HG03575 (cell line): ENCODE measurements around the gene GALM.
"Not testable (repeated sequence)": the region's sequence is repeated elsewhere in the genome, so short reads cannot be mapped to it uniquely, and the experiment has no call there.

Source experiments
- ATAC-seq: cut with Tn5 transposase; IDR thresholded peaks from one replicate; pipeline ENCODE4 v1.9.1; 2021; ENCODE audit not compliant: unreplicated experiment, insufficient number of reproducible peaks, low FRiP score; ENCODE audit errors: extremely low read depth

The GALM gene

DNA sequence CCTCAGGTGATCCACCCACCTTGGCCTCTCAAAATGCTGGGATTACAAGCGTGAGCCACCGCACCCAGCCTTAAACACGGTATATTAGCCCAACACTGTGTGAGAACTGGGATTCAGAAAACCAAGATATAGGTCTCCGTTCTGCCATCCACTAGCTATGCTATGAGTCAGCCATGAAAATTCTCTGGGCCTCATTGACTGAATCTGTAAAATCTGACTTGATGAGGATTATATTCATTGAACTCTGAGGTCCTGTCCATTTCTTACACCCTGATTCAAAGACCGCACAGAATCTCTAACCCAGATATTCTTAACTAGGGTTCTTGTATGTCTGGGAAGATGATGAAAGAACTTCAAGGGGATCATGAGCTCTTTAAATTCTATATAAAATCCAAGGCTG lies 37.4 kb downstream of the GALM start:
- not testable (repeated sequence) for ATAC-seq

DNA sequence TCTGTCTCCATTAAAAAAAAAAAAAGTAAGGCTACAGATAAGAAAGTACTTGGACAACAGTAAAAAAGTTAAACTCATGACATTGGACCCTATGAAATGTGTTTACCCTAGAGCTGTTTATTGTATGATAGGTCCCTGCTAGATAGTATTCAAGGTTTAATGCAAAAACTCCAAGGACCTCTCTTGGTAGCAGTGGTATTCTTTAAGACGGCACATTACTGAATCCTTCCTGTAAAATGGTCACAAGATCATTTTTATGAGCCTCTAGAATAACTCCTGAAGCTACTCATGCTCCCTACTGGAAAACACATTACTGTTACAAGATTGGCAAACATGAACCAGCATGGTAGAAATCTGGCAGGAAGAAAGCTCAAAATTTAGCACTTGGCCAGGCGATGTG lies 38.8 kb downstream of the GALM start:
- no peak for ATAC-seq

DNA sequence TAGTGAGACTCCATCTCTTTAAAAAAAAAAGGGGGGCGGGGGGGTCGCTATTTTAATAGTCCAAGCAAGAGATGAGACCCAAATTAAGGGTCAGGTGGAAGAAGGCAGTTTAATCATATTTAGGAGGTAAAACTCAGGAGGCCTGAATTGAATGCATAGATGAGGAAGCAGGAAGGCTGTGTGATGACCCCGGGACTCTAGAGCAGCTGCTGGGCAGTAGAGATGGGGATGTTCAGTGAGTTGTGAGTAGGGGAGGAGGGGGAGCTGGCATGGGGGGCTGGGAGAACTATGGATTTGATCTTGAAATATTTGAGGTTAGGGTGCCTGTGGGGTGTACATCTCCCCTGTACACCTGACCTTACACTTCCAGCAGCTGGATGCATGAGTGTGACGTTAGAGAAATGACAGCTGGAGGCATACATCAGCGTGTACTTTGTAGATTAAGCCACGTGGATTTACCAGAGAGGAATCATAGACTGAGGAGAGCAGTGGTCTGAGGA lies 41.0 kb downstream of the GALM start:
- no peak for ATAC-seq

DNA sequence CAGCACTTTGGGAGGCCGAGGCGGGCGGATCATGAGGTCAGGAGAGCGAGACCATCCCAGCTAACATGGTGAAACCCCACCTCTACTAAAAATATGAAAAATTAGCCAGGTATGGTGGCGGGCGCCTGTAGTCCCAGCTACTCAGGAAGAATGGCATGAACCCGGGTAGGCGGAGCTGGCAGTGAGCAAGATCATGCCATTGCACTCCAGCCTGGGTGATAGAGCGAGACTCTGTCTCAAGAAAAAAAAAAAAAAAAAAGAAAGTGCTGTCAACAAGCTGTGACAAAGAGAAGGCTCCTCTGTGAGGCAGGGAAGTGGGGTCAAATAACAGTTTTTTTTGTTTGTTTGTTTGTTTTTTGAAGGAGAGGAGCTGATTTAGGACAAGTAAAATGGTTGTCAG lies 42.6 kb downstream of the GALM start:
- ATAC-seq: not testable (repeated sequence)

GRCh38 chr2:38708900-38709566 lies 43.1 kb downstream of the GALM start:
- ATAC-seq: no peak

- no peak for ATAC-seq
Measured at GRCh38 chr2:38709567-38710194, 43.8 kb downstream of the GALM start.

GRCh38 chr2:38711558-38711957 lies 45.6 kb downstream of the GALM start:
- ATAC-seq: no peak

- ATAC-seq: no peak
Measured at GRCh38 chr2:38712413-38712812, 46.5 kb downstream of the GALM start.

- no peak for ATAC-seq
Measured at GRCh38 chr2:38712871-38713270, 47.0 kb downstream of the GALM start.

- no peak for ATAC-seq
Measured at GRCh38 chr2:38713338-38713737, 47.4 kb downstream of the GALM start.

DNA sequence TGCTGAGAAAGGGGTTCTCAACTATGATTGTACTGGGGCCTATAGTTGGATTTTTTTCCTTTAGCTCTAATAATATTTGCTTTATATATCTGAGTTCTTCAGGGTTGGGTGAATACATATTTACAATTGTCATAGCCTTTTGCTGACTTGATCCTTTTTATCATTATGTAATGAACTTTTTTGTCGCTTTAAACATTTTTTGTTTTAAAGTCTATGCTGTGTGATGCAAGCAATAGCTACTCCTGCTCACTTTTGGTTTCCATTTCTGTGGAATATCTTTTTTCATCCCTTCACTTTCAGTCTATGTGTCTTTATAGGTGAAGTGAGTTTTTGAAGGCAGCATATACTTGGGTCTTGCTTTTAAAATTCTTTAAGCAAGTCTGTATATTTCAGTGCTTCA lies 49.0 kb downstream of the GALM start:
- ATAC-seq: not testable (repeated sequence)

- no peak for ATAC-seq
Measured at GRCh38 chr2:38716185-38716584, 50.3 kb downstream of the GALM start.

- ATAC-seq: no peak
Measured at GRCh38 chr2:38718601-38719000, 52.7 kb downstream of the GALM start.

DNA sequence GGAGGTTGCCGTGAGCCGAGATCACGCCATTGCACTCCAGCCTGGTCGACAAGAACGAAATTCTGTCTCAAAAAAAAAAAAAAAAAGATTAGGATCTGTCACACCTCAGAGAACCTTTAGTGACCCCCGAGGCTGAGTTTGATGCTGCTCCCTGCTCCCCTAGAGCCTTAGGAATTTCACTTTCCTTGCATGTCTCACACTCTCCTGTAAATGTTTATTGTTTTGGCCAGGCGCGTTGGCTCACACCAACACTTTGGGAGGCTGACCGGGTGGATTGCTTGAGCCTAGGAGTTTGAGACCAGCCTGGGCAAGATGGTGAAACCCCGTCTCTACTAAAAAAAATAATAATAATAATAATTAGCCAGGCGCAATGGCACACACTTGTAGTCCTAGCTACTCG lies 53.8 kb downstream of the GALM start:
- ATAC-seq: no peak

DNA sequence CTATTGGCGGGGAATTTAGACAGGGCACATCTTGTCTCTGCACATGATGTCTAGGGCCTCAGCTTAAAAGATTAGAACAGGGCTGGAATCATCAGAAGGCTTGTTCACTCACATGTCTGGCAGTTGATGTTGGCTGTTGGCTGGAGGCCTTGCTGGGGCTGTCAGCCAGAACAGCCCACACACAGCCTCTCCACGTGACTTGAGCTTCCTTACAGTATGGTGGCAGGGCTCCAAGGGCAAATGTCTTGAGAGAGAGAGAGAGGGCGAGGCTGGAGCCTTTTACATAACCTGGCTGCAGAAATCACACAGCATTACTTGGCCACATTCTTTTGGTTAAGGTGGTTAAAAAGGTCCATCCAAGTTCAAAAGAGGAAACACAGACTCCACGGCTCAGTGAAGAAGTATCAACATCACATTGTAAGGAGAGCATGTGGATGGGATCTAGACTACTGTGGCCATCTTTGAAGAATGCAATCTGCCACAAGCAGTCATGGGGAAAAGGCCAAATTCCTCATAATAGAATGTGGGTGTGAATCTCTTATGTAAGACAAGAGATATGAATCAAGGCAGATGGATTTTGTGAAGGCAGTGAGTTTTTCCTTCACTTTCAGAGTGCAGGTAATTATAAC lies 54.8 kb downstream of the GALM start:
- ATAC-seq: no peak

DNA sequence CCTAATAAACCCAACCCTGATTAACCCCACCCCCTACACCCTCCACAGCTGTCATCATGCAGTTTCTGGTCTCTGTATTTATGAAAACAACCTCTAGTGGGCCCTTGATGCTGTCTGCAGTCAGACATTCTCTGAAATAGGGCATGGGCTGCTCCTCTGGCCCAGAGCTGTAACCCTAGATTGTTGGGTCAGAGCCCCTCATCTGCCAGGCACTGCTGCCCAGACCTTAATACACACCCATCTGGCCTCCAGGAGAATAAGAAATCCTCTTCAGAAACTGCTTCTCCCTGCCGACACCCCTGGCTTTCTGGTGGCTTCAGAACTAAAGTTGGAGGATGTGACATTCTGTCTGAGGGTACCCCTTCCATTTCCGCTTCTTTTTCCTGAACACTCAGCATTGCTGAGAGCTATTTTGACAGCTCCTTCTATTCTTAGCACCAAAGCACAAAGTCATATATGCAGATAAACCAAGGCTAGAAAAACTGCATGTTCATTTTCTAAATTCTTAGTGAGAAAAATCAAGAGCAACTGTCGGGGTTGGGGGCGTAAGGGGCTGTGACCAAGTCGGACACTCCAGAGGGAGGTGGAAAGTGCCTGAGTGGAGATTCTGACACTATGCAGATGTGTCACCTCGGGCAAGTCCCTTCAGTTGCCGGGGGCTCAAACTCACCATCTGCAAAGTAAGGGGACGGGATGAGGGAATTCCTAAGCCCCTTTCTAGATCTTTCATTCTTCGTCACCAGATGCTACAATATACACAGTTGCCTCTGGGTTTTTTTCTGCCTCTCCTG lies 56.6 kb downstream of the GALM start:
- ATAC-seq: no peak

DNA sequence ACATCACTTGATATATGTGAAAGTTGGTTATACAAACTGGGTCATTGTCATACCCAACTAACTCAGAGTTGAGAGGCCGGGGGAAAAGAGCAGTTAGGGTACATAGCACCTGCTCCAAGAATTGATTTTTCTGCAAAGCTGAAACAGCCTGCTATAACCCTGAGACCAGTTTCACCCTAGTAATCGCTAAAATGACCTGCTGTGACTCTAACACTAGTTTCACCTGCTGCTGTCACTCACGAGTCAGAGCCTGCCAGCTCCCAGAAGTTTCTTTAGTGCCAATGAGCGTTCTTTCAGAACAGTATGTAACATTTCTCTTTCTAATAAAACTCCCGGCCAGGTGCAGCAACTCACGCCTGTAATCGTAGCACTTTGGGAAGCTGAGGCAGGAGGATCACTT lies 57.3 kb downstream of the GALM start:
- ATAC-seq: no peak

GRCh38 chr2:38727661-38728060 lies 61.7 kb downstream of the GALM start:
- ATAC-seq: no peak

- ATAC-seq: no peak
Measured at GRCh38 chr2:38728694-38729093, 62.8 kb downstream of the GALM start.

- no peak for ATAC-seq
Measured at GRCh38 chr2:38731090-38731489, 65.2 kb downstream of the GALM start.
